Measurements from ENCODE around the gene FAM174A.

The FAM174A gene

DNA sequence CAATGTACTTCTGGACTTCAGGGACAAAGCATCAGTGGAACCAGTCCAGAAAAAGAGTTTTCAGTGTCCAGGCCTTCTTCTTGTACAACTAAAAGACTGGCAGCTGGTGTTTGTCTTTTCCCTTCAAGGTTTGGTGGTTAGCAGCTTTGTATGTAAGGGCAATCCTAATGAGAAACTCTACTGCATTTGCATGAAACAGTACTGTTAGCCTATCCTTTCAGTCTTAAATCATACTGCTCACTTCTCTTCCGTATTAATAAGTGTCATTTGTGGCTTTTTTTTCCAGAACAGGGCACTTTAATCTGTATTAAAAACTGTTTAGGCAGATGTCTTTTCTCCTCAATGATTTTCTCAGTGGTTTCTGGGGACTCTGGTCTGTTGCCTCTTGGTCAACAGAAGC lies 48.9 kb downstream of the FAM174A start:
- no peak overlapping the region for H3K14ac ChIP-seq (ENCODE audit: low read length)
- H3K79me1 ChIP-seq (ENCODE audit: low read length): no peaks in the 10 kb centered on the region
- H3K4ac ChIP-seq (ENCODE audit: low read depth, low read length): no peak overlapping the region
- H2AK5ac ChIP-seq (ENCODE audit: low read length): no peak overlapping the region
- no peaks in the 10 kb centered on the region for H3K27me3 ChIP-seq (ENCODE audit: insufficient read depth, low read length)
- no peak overlapping the region for H3K4me2 ChIP-seq (ENCODE audit: low read length)
- no peak overlapping the region for H4K91ac ChIP-seq (ENCODE audit: low read depth, low read length)
- no peaks in the 10 kb centered on the region for H3K79me2 ChIP-seq (ENCODE audit: control insufficient read depth, insufficient read depth, low read length, poor library complexity)
- no peak overlapping the region for H3K9ac ChIP-seq (ENCODE audit: low read length)
- H4K8ac ChIP-seq (ENCODE audit: low read depth, low read length): no peak overlapping the region
- no peaks in the 10 kb centered on the region for H3K9me3 ChIP-seq (ENCODE audit: insufficient read depth, low read depth, low read length)
- no peak overlapping the region for H3K27ac ChIP-seq (ENCODE audit: low read depth, low read length)
- no peak overlapping the region for H3K4me3 ChIP-seq (ENCODE audit: low read depth, low read length)
- no peaks in the 10 kb centered on the region for H3K36me3 ChIP-seq (ENCODE audit: control insufficient read depth in 1 of 2, insufficient read depth in 2 of 2, low read length in 2 of 2)
- DNase-seq: no peak
- H2BK120ac ChIP-seq (ENCODE audit: insufficient read depth, low read length, poor library complexity): no peak overlapping the region
- no peak overlapping the region for H2AFZ ChIP-seq (ENCODE audit: insufficient read depth, low read length, poor library complexity)
- H2BK12ac ChIP-seq (ENCODE audit: low read length): no peak overlapping the region
- H3K18ac ChIP-seq (ENCODE audit: low read length): no peak overlapping the region
- H3K23ac ChIP-seq (ENCODE audit: low read length): no peak overlapping the region
- H2BK5ac ChIP-seq (ENCODE audit: low read depth, low read length, poor library complexity): no peak overlapping the region
- no CpG with 5 or more reads among the region's 1 CpG for WGBS (ENCODE audit: extremely low coverage, insufficient coverage, insufficient read length)
- no peak overlapping the region for H4K12ac ChIP-seq (ENCODE audit: low read depth, low read length)
- no peaks in the 10 kb centered on the region for H3K4me1 ChIP-seq (ENCODE audit: control insufficient read depth in 1 of 2, insufficient read depth in 2 of 2, low read length in 2 of 2)

DNA sequence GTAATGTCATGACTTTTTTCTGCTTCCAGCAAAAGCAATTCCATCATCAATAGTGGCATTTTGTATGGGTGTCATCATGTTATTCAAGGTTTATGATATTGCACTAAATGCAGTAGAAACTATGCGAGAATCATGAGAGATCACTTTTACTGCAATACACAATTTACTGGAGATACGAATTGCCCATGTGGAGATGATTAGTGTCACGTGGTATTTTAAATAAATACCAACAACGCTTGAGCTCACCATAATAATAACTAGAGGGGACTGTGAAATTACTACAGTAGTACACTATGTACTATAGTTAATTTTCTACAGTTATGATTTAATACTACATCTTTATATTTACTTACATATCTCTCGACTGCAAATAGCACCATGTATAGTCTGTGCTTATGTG lies 49.7 kb downstream of the FAM174A start:
- Histone ChIP-seq H3K27ac (ENCODE audit: low read depth, low read length) (no peak overlapping the region), H3K18ac (ENCODE audit: low read length) (no peak overlapping the region), H2BK12ac (ENCODE audit: low read length) (no peak overlapping the region), H3K4me2 (ENCODE audit: low read length) (no peak overlapping the region), H3K9ac (ENCODE audit: low read length) (no peak overlapping the region), H2BK5ac (ENCODE audit: low read depth, low read length, poor library complexity) (no peak overlapping the region), H4K8ac (ENCODE audit: low read depth, low read length) (no peak overlapping the region), H3K23ac (ENCODE audit: low read length) (no peak overlapping the region), H3K36me3 (ENCODE audit: control insufficient read depth in 1 of 2, insufficient read depth in 2 of 2, low read length in 2 of 2) (no peaks in the 10 kb centered on the region), H3K79me1 (ENCODE audit: low read length) (no peaks in the 10 kb centered on the region), H4K91ac (ENCODE audit: low read depth, low read length) (no peak overlapping the region), H3K4me3 (ENCODE audit: low read depth, low read length) (no peak overlapping the region), H3K9me3 (ENCODE audit: insufficient read depth, low read depth, low read length) (no peaks in the 10 kb centered on the region), H3K79me2 (ENCODE audit: control insufficient read depth, insufficient read depth, low read length, poor library complexity) (no peaks in the 10 kb centered on the region), H3K27me3 (ENCODE audit: insufficient read depth, low read length) (no peaks in the 10 kb centered on the region), H4K12ac (ENCODE audit: low read depth, low read length) (no peak overlapping the region), H3K4me1 (ENCODE audit: control insufficient read depth in 1 of 2, insufficient read depth in 2 of 2, low read length in 2 of 2) (no peaks in the 10 kb centered on the region), H3K14ac (ENCODE audit: low read length) (no peak overlapping the region), H2AK5ac (ENCODE audit: low read length) (no peak overlapping the region), H2BK120ac (ENCODE audit: insufficient read depth, low read length, poor library complexity) (no peak overlapping the region), H2AFZ (ENCODE audit: insufficient read depth, low read length, poor library complexity) (no peak overlapping the region), H3K4ac (ENCODE audit: low read depth, low read length) (no peak overlapping the region)
- no peak for DNase-seq
- WGBS (ENCODE audit: extremely low coverage, insufficient coverage, insufficient read length): no CpG with 5 or more reads among the region's 5 CpGs

GRCh38 chr5:100590867-100591266 lies 55.7 kb downstream of the FAM174A start:
- H3K4me1 ChIP-seq (ENCODE audit: control insufficient read depth in 1 of 2, insufficient read depth in 2 of 2, low read length in 2 of 2): no peaks in the 10 kb centered on the region
- no peaks in the 10 kb centered on the region for H3K9me3 ChIP-seq (ENCODE audit: insufficient read depth, low read depth, low read length)
- H4K91ac ChIP-seq (ENCODE audit: low read depth, low read length): no peak overlapping the region
- H3K23ac ChIP-seq (ENCODE audit: low read length): no peak overlapping the region
- H3K4me2 ChIP-seq (ENCODE audit: low read length): no peak overlapping the region
- no peaks in the 10 kb centered on the region for H3K79me2 ChIP-seq (ENCODE audit: control insufficient read depth, insufficient read depth, low read length, poor library complexity)
- H4K8ac ChIP-seq (ENCODE audit: low read depth, low read length): no peak overlapping the region
- H3K4ac ChIP-seq (ENCODE audit: low read depth, low read length): no peak overlapping the region
- no peak overlapping the region for H4K12ac ChIP-seq (ENCODE audit: low read depth, low read length)
- H3K27me3 ChIP-seq (ENCODE audit: insufficient read depth, low read length): no peaks in the 10 kb centered on the region
- H3K36me3 ChIP-seq (ENCODE audit: control insufficient read depth in 1 of 2, insufficient read depth in 2 of 2, low read length in 2 of 2): no peaks in the 10 kb centered on the region
- no peak overlapping the region for H2AK5ac ChIP-seq (ENCODE audit: low read length)
- no CpG with 5 or more reads among the region's 1 CpG for WGBS (ENCODE audit: extremely low coverage, insufficient coverage, insufficient read length)
- no peak overlapping the region for H3K18ac ChIP-seq (ENCODE audit: low read length)
- H3K14ac ChIP-seq (ENCODE audit: low read length): no peak overlapping the region
- H3K4me3 ChIP-seq (ENCODE audit: low read depth, low read length): no peak overlapping the region
- no peak for DNase-seq
- no peak overlapping the region for H3K27ac ChIP-seq (ENCODE audit: low read depth, low read length)
- no peaks in the 10 kb centered on the region for H3K79me1 ChIP-seq (ENCODE audit: low read length)
- H2BK120ac ChIP-seq (ENCODE audit: insufficient read depth, low read length, poor library complexity): no peak overlapping the region
- no peak overlapping the region for H2BK5ac ChIP-seq (ENCODE audit: low read depth, low read length, poor library complexity)
- no peak overlapping the region for H2BK12ac ChIP-seq (ENCODE audit: low read length)
- no peak overlapping the region for H3K9ac ChIP-seq (ENCODE audit: low read length)
- no peak overlapping the region for H2AFZ ChIP-seq (ENCODE audit: insufficient read depth, low read length, poor library complexity)

DNA sequence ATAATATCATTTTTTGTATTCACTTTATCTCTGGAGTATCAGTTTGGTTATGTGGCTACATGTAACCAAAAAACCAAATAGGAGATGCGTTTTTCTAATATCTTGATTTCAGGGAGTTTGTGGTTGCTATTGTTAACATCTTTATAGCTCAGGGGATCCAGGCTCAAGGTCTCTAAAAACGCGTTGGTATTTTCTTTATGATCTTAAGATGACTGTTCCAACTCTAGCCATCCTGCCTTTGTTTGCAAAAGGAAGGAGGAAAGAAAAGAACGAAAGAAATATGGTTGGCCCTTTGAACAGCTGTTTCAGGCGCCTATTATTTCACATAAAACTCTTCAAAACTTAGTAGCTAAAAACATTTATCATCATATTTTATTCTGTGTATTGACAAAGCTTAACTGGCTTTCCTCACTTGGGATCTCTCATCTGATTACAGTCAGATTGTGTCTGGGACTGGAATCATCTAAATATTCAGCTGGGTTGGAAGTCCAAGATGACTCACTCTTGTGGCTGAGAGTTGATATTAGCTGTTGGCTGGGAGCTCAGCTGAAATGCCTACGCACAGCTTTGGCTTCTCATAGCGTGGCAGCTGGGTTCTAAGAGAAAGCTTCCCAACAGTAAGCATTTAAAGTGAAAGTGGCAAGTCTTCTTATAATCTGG lies 60.1 kb downstream of the FAM174A start:
- no peak overlapping the region for H3K9ac ChIP-seq (ENCODE audit: low read length)
- no peaks in the 10 kb centered on the region for H3K4me1 ChIP-seq (ENCODE audit: control insufficient read depth in 1 of 2, insufficient read depth in 2 of 2, low read length in 2 of 2)
- no peak overlapping the region for H3K4me3 ChIP-seq (ENCODE audit: low read depth, low read length)
- no peaks in the 10 kb centered on the region for H3K79me1 ChIP-seq (ENCODE audit: low read length)
- H3K27ac ChIP-seq (ENCODE audit: low read depth, low read length): no peak overlapping the region
- H3K4me2 ChIP-seq (ENCODE audit: low read length): no peak overlapping the region
- H4K91ac ChIP-seq (ENCODE audit: low read depth, low read length): no peak overlapping the region
- no peak overlapping the region for H3K14ac ChIP-seq (ENCODE audit: low read length)
- H3K18ac ChIP-seq (ENCODE audit: low read length): no peak overlapping the region
- H3K9me3 ChIP-seq (ENCODE audit: insufficient read depth, low read depth, low read length): no peaks in the 10 kb centered on the region
- H2BK5ac ChIP-seq (ENCODE audit: low read depth, low read length, poor library complexity): no peak overlapping the region
- DNase-seq: peak in 1 of 2 donors; percentile 42
- H3K79me2 ChIP-seq (ENCODE audit: control insufficient read depth, insufficient read depth, low read length, poor library complexity): no peaks in the 10 kb centered on the region
- no peak overlapping the region for H2BK120ac ChIP-seq (ENCODE audit: insufficient read depth, low read length, poor library complexity)
- H2BK12ac ChIP-seq (ENCODE audit: low read length): no peak overlapping the region
- H4K12ac ChIP-seq (ENCODE audit: low read depth, low read length): no peak overlapping the region
- no peak overlapping the region for H4K8ac ChIP-seq (ENCODE audit: low read depth, low read length)
- no peak overlapping the region for H2AK5ac ChIP-seq (ENCODE audit: low read length)
- no CpG with 5 or more reads among the region's 7 CpGs for WGBS (ENCODE audit: extremely low coverage, insufficient coverage, insufficient read length)
- no peaks in the 10 kb centered on the region for H3K27me3 ChIP-seq (ENCODE audit: insufficient read depth, low read length)
- H3K4ac ChIP-seq (ENCODE audit: low read depth, low read length): no peak overlapping the region
- no peak overlapping the region for H3K23ac ChIP-seq (ENCODE audit: low read length)
- H2AFZ ChIP-seq (ENCODE audit: insufficient read depth, low read length, poor library complexity): no peak overlapping the region
- H3K36me3 ChIP-seq (ENCODE audit: control insufficient read depth in 1 of 2, insufficient read depth in 2 of 2, low read length in 2 of 2): no peaks in the 10 kb centered on the region
